ENCODE data around the gene ING3. TPM values are rescaled to one million over a fixed set of nuclear protein-coding genes. Genes with fewer than 3 reads are reported as not detected.

The ING3 gene
- total RNA-seq, 1 donor from 2014 or later = 14.4 TPM

Other genes with a start within 250 kb of the ING3 start
- gene TSPAN12, start 92.6 kb upstream of the ING3 start, total RNA-seq = 65.8 TPM
- 58.6 TPM for gene CPED1, start 37.9 kb downstream of the ING3 start, total RNA-seq

Data from mucosa of gallbladder (tissue), 1 donor.